GM19099 (cell line): ENCODE results near the gene ATM.

ENCODE experiments used
- POLR2A ChIP-seq: IDR thresholded peaks from 3 replicates; pipeline ENCODE4 v1.6.1; 2011; ENCODE audit warnings: low read depth; ENCODE audit not compliant: insufficient read length; ENCODE audit errors: extremely low read depth

ATM gene

GRCh38 chr11:108213784-108214183, 9.1 kb upstream of the ATM start:
- no peak for TF ChIP-seq POLR2A

DNA sequence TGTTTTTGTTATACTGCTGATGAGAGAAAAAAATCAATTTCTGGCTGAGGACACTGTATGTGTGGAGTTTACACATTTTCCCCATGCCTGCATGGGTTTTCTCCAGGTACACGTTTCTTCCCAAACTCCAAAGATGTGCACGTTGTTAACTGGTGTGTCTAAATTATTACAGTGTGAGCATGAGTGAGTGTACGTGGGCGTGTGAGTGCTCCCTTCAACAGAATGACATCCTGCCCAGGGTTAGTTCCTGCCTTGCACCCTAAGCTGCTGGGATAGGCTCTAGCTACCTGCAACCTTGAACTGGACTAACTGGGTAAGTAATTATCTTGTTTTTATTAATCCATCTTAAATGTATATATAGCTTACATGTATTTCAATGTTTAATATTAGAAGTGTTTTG, 5.9 kb upstream of the ATM start:
- TF ChIP-seq POLR2A = no peak

- no peak for TF ChIP-seq POLR2A
These were observed 4.4 kb upstream of the ATM start for GRCh38 chr11:108218455-108218854.

GRCh38 chr11:108218912-108219783, 3.7 kb upstream of the ATM start:
- no peak for TF ChIP-seq POLR2A

DNA sequence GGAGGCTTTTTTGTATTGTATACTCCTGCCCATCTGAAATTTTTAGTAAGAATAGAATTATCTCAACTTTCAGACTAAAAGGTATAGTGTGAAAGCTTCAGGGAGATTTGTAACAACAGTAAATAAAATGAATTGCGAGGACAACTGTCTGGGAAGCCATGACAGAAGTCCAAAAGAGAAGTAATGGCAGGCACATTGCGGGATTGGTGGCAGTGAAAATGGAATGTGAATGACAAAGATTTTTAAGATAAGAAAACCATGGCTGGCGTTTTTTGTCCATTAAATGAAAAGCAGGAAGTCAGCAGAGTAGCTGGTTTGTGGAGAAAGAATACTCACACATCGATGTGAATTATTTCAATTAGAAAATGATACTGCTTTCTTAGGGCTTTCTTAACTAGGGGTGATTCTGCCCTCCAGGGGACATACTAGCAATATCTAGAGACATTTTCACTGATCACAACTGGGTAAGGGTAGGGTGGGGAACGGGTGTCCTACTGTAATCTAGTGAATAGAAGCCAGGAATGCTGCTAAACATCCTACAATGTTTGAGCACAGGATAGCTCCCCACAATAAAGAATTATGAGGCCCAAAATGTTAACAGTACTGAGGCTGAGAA, 2.0 kb upstream of the ATM start:
- no peak for TF ChIP-seq POLR2A

- TF ChIP-seq POLR2A = no peak
These were observed 1.5 kb upstream of the ATM start for GRCh38 chr11:108221371-108221770.

DNA sequence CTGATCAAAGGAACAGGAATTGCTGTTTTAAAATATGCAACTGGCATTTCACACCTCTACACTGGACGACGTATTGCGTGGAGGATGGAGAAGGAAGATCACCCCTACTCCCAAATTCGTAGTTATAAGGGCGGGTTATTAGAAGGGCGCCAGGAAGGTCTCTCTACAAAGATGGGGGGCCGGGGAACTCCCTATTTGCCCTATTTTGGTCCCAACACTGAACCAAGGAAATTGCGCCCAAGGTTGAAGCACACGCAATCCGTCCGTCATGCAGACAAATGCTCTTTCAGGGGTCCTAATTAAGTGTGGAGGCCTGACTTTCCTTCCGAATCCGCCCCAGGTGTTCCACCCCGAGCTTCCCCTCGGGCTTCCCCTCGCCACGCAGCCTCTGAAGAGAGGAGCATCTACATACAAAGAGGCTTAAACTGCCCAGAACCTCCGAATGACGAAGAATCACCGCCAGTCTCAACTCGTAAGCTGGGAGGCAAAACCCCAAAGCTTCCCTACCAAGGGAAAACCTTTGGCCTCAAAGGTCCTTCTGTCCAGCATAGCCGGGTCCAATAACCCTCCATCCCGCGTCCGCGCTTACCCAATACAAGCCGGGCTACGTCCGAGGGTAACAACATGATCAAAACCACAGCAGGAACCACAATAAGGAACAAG, 825 bp upstream of the ATM start:
- no peak for TF ChIP-seq POLR2A

GRCh38 chr11:108223348-108224149, 682 bp downstream of the ATM start:
- peak; percentile 50 for TF ChIP-seq POLR2A

GRCh38 chr11:108224366-108224765, 1.5 kb downstream of the ATM start:
- no peak for TF ChIP-seq POLR2A

GRCh38 chr11:108224911-108225786, 2.3 kb downstream of the ATM start:
- TF ChIP-seq POLR2A = peak; percentile 17

DNA sequence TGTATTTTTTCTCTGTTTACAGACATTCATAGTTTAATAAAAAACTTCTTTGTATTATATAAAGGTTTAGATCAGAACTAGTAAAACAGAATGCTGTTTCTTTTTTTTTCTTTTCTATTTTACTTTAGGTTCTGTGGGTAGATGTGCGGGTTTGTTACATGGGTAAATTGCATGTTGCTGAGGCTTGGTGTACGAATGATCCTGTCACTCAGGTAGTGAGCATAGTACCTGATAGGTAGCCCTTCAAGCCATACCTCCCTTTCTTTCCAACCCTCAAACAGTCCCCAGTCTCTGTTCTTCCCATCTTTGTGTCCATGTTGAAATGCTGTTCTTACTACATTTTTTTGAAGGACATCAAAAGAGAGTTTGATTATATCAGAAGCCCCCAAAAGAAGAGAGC, 3.2 kb downstream of the ATM start:
- TF ChIP-seq POLR2A = no peak

GRCh38 chr11:108228251-108228650, 5.4 kb downstream of the ATM start:
- no peak for TF ChIP-seq POLR2A

DNA sequence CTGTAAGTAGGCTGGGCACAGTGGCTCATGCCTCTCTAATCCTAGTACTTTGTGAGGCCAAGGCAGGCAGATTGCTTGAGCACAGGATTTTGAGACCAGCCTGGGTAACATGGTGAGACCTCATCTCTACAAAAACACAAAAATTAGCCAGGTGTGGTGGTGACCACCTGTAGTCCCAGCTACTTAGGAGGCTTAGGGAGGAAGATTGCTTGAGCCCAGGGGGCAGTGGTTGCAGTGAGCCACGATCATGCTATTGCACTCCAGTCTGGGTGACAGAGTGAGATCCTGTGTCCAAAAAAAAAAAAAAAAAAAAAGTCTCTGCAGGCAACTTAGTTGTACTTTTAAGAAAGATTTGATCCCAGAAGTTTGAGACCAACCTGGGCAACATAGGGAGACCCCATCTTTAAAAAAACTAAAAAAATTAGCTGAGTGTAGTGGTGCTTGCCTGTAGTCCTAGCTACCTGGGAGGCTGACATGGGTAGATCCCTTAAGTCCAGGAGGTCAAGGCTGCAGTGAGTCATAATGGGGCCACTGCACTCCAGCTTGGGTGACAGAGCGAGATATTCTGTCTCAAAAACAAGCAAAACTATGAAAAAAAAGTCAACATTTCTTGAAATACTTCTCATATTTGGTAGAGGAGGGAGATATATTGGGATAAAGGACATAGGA, 10.5 kb downstream of the ATM start:
- no peak for TF ChIP-seq POLR2A

DNA sequence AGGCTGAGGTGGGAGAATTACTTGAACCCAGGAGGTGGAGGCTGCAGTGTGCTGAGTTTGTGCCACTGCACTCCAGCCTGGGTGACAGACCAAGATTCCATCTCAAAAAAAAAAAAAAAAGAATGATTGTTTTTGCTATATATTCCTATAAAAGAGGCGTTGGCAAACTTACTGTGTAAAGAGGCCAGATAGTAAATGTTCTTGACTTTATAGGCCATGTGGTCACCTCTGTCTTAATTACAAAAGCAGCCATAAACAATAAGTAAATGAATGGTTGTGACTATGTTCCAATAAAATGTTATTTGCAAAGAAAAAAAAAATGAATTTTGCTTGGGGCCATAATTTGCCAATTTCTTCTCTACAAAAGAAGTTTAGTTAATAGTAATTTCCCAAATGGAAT, 12.3 kb downstream of the ATM start:
- TF ChIP-seq POLR2A = no peak
